HG02938 (cell line): ENCODE results near the gene F3.
"Not testable (repeated sequence)": the region's sequence is repeated elsewhere in the genome, so short reads cannot be mapped to it uniquely, and the experiment has no call there.

Experiments
- ATAC-seq: cut with Tn5 transposase; IDR thresholded peaks from one replicate; pipeline ENCODE4 v1.9.1; 2021; ENCODE audit warnings: mild to moderate bottlenecking, moderate library complexity; ENCODE audit not compliant: unreplicated experiment

Gene F3

DNA sequence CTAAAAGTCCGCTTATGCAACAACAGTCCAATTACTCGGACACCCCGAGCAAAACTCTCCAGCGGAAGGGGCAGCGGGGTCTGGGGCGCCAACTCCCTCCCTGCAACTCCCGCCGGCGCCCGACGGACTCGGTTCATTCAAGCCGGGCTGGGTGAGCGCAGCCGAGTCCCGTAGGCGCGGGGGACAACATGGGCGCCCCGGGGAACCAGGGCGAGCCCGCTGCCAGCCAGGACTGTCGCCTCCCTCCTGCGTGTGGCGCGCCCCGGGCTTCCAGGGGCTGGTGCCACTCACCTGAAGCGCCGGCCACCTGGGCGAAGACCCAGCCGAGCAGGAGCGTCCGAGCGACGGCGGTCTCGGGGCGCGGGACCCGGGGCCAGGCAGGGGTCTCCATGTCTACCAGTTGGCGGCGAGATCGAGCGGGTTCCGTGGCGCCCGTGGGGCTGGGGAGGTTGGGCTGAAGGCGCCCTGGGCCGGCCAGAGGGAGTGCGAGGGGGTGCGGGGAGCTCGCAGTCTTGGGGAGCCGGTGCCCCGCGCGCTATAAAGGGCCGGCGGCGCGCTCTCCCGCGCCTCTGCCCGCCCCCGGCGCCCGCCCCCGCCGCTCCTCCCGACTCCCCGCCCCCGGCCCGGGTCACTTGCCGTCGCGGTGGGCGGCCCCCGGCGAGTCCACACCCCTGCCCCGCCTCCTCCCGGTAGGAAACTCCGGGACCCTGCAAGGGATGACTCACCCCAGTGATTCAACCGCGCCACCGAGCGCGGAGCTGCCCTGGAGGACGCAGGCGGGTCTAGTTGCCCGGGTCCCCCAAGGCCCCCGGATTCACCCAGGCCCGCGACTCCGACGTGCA, at the start of gene F3:
TSS of gene F3 (minus strand) at position 514 of the 842 bp plus-strand sequence. CDS start at position 391, 123 bp downstream.
- no peak for ATAC-seq

DNA sequence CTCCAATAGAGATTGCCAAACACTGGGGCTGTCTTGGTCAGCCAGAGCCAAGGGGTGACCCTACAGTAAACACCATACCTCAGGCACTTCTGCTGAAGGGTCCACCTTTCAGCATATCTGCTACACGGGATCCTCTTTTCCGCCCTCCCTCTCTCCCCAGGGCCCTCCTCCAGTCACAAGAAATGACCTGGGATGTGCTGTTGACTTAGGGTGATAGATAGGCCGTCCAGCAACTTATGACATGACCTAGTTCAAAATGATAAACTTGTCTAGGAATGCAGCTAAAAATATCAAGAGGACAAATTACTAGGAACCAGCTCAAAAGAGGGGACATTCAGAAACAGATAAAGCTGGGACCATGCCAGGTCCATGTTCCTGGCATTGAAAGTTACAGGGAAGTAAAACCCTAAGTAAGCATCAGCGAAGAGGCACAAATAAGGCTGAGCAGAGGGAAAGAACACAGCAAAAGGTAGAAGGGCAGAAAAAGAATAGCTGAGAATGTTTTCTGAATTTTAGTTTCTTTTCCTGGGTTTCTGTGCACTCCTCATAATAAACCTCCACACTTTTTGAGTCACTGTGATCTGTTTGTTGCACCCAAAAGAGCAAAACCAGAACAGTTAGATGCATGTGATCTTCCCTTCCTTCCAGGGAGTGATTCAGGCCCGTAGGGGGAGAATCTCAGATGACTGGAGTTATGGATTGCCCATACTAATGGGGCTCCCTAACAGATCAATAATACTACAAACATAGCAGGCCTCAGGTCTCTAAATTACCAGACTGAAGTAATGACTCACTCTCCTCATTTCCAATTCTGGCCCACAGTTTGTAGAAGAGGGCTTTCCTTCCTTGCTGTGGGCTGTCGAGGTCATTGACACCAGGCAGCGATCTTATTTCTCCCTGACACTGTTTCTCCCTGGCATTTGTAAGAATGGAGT, 48.9 kb upstream of the F3 start:
- ATAC-seq = no peak

DNA sequence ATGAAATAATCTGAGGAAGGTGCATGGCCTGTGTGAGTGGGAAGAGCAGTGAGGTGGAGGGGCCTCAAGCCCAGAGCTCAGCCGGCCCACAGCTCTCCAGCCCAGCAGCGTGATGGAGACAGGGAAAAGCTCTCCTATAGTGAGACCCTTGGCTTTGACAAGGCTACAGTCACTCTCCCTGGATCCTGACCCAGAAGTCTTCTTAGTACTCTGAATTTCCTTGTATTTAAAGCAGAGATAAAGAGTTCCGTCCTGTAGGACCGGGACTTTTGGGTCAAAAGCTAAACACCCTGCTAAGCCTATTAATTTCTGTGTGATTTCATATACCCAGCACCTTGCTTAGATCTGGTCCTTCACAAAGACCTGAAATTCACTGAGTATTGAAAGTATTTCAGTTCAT, 48.2 kb upstream of the F3 start:
- no peak for ATAC-seq

DNA sequence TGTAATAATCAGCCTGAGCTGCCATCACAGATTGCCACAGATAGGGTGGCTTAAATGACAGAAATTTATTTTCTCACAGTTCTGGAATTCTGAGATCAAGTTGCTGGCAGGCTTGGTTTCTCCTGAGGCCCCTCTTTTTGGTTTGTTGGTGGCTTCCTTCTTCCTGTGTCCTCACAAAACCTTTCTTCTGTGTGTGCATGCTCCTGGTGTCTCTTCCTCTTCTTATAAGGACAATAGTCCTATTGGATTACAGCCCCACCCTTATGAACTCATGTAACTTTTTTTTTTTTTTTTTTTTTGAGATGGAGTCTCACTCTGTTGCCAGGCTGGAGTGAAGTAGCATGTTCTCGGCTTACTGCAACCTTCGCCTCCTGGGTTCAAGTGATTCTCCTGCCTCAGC, 41.0 kb upstream of the F3 start:
- no peak for ATAC-seq

DNA sequence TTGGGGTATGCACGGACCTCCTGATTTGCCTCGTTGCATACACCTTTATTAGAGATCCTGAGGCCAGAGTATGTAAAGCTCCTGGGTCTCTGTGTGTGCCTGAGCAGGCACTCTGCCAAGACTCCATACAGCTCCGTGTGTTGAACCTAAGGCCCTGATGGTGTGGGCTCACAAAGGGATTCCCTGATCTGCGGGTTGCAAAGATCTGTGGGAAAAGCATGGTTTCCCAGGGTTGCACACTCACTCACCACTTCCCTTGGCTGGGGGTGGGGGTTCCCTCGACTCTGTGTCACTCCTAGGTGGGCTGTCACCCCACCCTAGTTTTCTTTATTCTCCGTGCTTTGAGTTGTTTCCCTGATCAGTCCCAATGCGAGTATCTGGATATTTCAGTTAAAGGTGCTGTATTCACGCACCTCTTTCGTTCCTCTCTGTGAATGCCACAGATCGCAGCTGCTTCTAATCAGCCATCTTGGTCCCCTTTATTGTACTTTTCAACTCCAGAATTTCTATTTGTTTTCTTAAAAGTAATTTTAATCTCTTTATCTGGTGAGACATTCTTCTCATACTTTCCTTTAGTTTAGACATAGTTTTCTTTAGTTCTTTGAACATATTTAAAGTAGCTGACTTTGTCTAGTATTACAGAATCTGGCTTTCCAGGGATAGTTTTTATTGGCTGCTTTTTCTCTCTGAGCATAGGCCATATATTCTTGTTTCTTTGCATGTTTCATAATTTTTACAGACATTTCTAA, 39.0 kb upstream of the F3 start:
- ATAC-seq = no peak

DNA sequence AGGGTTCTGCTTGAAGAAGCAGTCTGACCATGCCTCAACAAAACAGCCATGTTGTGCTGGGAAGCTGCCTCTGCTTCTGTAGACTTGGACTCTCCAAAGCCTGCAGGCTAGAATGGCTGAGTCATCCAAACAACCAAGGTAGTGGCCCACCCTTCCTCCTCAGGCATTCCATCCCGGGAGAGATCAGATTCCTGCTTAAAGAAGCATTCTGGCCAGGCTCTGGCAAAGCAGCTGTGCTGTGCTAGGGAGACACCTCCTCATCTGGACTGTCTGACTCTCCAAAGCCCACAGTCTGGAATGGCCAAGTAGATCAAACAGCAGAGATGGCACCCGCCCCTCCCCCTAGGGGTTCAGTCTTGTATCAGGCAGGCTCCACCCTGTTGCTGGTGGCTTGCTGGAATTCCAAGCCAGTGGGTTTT, 38.3 kb upstream of the F3 start:
- ATAC-seq = no peak

DNA sequence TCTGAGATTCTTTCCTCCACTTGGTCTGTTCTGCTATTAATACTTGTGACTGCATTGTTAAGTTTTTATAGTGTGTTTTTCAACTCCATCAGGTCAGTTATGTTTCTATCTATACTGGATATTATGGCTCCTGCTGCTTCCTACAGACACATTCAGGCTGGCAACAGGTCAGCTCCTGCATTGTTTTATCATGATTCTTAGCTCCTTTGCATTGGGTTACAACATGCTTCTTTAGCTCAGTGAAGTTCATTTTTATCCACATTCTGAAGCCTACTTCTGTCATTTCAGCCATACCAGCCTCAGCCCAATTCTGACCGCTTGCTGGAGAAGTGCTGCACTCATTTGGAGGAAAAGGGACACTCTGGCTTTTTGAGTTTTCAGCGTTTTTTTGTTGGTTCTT, 37.3 kb upstream of the F3 start:
- ATAC-seq = no peak

DNA sequence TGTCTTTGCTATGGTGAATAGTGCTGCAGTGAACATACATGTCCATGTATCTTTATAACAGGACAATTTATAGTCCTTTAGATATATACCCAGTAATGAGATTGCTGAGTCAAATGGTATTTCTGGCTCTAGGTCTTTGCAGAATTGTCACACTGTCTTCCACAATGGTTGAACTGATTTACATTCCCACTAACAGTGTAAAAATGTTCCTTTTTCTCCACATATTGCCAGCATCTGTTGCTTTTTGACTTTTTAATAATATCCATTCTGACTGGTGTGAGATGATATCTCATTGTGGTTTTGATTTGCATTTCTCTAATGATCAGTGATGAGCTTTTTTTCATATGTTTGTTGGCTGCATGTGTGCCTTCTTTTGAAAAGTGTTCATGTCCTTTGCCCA, 32.4 kb upstream of the F3 start:
- not testable (repeated sequence) for ATAC-seq

DNA sequence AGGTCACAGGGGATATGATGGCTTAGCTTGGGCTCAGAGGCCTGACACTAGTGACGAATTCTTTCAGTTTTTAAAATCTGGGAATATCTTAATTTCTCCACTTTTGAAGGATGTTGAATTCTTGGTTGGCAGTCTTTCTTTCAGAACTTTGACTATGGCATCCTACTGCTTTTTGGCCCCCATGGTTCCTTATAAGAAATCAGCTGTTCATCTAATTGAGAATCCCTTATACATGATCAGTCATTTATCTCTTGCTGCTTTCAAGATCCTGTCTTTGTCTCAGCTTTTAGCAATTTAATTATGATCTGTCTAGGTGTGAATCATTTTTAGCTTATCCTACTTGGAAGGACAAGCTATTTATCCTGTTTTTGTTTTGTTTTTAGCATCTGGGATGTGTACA, 31.2 kb upstream of the F3 start:
- ATAC-seq = no peak

DNA sequence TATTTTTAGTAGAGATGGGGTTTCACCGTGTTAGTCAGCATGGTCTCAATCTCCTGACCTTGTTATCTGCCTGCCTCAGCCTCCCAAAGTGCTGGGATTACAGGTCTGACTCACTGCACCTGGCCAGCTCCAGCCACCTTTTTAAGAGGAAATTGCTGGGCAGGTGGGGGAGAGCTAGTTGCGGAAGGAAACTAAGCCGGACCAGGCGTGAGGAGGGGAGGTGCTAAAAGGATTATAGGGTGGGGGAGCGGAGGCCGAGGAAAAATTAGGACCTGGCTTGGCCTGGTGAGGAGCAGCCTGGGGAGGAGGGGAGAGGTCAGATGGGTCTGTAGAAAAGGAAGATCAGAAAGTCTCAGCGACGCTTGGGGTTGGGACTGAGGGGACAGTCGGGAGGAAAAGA, 29.4 kb upstream of the F3 start:
- ATAC-seq = not testable (repeated sequence)

DNA sequence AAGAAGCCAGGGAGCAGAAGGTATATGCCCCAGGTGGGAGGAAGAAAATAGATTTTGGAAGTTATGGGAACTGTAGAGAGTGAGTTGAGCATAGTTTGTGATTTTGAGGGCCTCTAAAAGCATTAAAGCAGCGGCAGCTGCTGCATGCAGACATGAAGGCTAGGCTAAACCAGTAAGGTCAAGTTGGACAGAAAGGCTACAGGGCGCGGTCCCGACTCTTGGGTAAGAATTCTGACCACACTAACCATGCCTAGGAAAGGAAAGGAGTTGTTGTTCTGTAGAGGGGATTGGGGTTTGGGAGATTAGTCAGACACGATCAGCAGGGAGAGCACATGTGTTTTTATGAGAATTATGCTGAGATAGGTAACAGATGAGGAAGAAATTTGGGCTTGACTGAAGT, 27.2 kb upstream of the F3 start:
- not testable (repeated sequence) for ATAC-seq

DNA sequence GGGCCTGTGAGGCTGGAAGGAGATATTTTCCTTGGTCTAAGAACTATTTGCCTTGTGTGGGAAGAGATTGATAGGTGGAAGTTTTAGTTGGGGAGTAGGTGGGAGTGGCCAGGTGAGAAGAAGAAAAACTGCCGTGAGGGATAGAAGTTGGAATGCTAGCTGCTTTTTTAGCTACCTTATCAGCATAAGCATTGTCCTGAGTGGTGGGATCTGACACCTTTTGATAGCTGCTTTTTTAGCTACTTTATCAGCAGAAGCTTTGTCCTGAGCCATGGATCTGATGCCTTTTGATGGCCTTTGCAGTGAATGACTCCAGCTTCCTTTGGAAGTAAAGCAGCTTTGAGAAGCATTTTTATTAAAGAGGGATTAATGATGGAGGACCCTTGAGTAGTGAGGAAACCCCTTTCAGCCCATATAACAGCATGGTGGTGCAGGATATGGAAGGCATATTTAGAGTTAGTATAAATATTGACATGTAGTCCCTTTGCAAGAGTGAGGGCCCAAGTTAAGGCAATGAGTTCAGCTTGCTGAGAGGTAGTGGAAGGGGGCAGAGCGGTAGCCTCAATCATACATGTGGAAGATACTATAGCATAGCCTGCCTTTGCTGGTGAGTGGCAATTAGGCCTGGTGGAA, 26.5 kb upstream of the F3 start:
- not testable (repeated sequence) for ATAC-seq

DNA sequence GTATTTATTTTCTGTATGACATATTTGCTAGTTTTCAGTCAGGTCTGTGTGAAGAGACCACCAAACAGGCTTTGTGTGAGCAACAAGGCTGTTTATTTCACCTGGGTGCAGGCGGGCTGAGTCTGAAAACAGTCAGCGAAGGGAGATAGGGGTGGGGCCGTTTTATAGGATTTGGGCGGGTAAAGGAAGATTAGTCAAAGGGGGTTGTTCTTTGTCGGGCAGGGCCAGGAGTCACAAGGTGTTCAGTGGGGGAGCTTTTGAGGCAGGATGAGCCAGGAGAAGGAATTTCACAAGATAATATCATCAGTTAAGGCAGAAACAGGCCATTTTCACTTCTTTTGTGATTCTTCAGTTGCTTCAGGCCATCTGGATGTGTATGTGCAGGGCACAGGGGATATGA, 24.9 kb upstream of the F3 start:
- ATAC-seq = not testable (repeated sequence)

DNA sequence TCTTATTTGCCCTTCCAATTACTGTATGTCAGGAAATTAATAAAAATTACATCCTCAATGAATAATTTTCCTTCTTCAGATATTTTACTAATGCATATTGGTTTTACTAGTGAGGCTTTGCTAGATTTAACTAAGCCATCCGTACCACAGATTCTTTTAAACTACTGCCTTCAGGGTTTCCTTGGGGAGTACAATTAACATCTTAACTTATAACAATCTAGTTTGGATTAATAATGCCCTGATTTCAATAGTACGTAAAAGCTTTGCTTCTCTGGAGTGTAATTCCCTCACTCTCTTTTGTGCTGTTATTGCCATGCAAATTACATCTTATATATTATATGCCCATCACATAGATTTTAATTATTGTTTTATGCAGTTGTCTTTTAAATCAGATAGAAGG, 24.3 kb upstream of the F3 start:
- ATAC-seq = no peak

DNA sequence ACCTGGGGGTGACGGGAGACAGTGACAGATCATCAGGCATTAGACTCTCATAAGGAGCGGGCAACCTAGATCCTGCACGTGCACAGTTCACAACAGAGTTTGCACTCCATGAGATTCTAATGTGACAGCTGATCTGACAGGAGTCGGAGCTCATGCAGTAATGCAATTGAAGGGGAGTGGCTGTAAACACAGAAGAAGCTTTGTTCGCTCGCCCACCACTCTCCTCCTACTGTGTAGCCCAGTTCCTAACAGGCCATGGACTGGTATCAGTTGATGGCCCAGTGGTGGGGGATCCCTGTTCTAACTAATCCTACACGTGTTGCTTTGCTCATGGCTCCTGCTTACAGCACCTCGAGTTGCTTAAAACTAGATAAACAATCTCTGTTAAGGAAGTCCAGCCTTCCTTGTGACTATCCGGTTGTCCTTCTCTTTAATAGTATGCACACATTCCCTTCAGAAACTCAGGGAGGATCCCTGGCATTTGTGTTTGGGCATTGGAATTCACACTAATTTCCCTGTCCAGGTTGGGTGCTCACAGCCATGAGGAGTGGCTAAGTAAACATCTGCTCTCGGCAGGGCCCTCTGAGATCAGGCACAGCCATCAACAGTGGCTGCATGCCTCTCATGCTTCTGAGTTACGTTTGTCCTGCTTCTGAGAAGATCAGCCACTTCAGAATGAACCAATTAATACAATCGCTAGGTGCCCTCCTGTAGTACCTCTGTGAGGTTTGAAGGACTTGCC, 21.1 kb upstream of the F3 start:
- no peak for ATAC-seq

DNA sequence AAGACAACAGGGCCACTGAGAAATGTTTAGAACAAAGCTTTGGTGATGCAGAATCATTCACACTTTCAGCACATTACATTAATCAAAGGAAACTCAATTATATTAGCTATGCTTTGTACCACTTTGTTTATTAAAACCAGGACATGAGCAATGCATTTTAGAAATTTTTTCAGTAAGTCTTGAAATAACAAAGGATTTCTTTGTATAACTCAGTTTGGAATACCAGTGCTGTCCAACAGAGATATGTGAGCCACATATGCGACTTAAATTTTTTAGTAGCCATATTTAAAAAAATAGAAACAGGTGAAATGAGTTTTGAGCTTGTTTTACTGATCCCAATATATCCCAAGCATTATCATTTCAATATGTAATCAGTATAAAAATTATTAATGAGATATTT, 18.8 kb upstream of the F3 start:
- no peak for ATAC-seq

DNA sequence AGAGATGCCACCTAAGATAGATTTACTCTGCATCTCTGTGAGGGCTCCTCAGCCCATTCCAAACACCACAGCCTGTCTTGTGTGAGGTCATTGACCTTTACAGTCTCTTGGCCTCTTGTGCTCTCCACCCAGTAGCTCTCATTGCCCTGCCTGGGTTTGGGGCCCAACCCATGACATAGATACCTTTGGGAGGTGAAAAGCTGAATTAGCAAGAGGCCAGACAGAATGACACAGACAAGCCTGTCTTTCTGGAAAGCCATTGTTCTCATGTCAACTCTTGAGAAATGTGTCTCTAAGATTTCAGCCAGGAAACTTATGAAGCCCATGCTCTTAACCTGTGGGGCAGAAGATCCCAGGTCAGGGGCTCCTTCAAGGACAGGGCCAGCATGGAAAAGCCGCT, 18.4 kb upstream of the F3 start:
- ATAC-seq = no peak

DNA sequence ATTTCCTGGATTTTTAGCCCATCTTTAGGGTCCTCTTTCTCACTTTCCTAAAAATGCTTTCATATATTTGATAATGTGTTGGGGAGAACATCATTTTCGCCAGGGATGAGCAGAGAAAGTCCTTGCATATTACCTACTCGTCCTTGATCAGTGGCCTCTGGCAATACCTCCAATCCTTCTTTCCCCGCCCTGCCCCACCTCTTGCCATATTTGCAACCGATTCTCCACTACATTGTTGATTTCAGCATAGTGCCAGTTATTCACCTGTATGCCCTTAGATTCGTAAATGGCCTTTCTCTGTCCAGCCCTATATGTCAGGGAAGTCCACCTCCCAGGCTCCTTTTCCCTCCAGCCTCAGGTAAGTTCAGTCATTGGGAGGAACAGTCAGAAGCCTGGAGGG, 13.5 kb upstream of the F3 start:
- ATAC-seq = no peak

DNA sequence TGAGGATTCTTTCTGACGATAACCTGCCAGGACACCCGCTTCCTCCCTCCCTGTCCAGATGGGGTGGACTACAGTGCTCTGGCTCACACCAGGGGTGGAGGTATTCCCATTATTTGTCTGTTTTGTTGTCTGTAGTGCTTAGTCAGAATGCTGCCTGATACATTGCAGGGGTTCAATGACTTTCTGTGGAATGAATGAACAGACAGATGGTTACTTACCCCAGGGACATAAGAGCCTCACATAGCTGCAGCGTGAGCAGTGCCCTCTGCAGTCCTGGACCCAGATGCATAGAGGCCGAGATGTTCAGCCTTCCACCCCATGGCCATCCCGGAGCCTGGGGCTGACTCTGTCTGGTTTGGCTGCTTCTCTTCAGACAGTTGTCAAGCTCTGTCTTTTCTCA, 13.0 kb upstream of the F3 start:
- ATAC-seq = no peak

DNA sequence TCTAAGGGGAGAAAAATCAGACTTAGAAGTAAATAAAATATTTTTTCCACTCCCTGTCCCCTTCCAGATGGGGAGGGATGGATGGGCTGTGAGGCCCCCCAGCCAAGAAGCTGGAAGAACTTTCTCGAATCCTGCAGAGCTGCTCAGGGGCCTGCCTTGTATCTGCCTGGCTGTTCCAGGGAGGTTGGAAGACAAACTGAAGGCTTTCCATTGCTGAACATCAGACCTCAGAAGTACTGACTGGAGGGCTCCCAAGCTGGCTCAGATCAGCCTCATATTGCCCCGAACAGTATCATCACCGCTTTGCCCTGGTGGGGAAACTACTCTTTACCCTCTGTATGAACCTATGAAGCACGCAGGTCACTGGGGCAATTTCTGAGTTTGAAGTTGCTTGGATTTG, 12.4 kb upstream of the F3 start:
- no peak for ATAC-seq
